ENCODE measurements around the gene COQ10A.

The COQ10A gene

DNA sequence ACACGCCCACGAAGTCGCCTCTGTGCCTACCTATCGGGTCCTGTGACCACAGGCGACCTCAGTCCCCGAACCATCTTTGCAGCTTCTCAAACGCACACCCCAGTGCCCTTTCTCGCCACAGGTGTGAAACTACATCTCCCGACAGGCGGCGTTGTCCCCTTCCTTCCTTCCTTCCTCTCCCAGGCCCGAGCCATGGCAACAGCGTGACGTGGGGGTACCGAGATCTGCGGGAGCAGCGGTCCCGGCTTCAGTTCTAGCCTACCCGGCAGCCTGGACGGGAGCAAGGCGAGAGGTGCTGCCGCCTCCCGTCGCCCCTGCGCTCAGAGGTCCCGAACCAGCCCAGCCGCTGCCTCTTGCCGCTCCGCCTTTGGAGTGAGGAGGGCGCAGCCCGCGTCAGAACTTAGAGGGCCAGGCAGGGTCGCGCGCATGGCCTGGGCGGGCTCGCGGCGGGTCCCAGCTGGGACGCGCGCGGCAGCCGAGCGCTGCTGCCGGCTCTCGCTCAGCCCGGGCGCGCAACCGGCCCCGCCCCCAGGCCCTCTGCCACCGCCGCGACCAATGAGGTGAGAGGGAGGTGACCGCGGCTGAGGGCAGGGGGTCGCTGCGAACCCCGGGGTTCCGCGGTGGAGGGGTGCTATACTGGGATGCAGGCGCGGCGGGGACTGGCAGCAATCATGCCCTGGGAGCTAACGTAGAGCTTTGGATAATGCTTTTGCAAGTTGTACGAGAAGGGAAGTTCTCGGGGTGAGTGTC is at the start of gene COQ10A:
TSS of gene COQ10A (plus strand) at position 250 of the 750 bp plus-strand sequence. CDS start at position 427, 177 bp downstream.
- peak; percentile 75 for DNase-seq

- DNase-seq: no peak
These were observed 46.9 kb upstream of the COQ10A start for GRCh38 chr12:56219840-56220239.

GRCh38 chr12:56220611-56221231 is 46.0 kb upstream of the COQ10A start:
- no peak for DNase-seq

- DNase-seq: no peak
These were observed 45.4 kb upstream of the COQ10A start for GRCh38 chr12:56221232-56221756.

DNA sequence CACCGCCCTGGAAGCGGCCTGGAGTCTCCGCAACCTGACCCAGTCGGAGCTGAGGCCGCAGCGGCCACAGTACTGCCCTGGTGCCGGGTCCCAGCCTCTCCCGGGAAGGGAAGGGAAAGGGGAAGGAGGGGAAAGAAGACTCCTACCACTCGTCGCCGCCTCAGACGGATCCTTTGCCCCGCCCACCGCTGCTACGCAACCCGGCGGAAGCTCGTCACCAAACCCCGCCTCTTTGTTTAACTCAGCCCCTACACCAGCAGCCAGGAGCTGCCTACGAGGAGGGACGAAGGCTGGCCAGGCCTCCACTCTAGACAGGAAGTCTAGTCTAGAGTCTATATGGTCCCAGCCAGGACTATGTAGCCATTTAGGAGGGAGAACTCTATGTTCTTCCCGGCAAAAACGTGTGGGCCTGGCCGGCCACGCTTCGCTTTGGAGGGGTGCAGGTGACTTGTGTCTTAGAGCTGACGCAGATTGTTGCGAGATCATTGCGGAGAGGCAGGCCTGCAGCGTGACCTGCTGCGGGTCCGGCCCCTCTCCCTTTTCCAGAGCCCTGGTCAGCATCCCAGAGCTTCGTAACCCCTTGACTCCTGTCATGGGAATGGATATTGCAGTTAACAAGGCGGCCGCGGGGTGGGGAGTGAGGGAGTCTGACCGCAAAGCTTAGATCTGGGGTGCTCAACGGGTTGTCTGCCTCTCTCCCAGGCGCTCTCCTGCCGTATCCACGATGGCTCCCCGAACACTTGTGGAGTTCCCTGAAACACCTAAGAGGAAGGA is 44.8 kb upstream of the COQ10A start, which contains the start of gene RNF41:
TSS of gene RNF41 (minus strand) at position 166 of the 774 bp plus-strand sequence. CDS start 7,875 bp downstream, outside the sequence.
- DNase-seq: peak; percentile 93

DNA sequence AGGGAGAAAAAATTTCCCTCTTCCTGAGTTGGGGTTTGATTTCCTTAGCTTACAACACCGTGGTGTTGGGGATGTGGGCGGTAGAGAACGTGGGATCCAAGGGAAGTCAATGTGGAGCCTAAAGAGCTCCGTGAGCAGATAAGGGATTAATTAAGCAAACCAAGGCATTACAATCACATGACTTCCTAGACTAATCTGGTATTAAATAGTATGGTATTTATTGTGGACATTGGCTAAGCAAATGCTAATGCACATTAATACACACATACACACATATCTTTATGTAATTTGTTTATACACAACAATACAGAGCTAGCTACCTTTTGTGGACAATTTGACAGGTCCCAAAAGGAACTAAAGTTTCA is 44.2 kb upstream of the COQ10A start:
- DNase-seq: peak; percentile 26

GRCh38 chr12:56223571-56224101 is 43.1 kb upstream of the COQ10A start:
- no peak for DNase-seq

GRCh38 chr12:56224102-56224701 is 42.5 kb upstream of the COQ10A start, which contains the start of gene NABP2:
NABP2 (plus strand) TSS chr12:56224342; CDS start chr12:56224857, 515 bp downstream.
- DNase-seq: peak; percentile 90

DNA sequence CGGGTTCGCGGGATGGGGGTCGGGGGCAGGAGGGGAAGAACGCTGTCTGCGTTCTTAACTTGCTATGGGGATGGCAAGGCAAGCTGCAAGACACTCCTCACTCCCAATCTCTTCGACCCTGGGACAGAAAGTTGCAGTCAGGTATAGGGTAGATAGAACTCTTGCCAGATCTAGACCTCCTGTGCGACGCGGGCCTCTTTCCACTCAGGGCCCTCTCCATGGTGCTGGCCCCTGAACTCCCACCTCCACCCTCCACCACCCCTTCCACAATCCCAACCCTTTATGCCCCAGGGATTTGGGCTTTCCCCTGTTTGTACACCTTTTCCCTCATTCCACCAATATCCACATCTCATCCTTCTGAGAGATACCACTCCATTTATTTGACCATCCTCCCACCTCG is 41.8 kb upstream of the COQ10A start:
- no peak for DNase-seq

DNA sequence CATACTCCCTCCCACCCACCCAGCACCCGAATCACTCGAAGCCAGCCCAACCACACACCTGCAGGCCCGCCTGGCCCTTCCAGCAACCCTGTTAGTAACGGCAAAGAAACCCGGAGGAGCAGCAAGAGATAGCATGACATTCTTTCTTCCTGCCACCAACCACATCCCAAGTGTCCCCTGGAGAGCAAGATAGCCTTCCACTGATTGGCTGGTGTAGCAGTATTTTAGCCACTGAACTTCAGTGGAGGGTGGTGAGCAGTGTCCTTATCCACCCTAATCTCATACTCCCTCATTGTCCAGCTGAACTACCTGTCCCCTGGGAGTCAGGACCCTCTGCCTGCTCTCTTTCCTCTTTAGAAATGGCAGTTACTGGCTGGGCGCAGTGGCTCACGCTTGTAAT is 37.7 kb upstream of the COQ10A start:
- no peak for DNase-seq

DNA sequence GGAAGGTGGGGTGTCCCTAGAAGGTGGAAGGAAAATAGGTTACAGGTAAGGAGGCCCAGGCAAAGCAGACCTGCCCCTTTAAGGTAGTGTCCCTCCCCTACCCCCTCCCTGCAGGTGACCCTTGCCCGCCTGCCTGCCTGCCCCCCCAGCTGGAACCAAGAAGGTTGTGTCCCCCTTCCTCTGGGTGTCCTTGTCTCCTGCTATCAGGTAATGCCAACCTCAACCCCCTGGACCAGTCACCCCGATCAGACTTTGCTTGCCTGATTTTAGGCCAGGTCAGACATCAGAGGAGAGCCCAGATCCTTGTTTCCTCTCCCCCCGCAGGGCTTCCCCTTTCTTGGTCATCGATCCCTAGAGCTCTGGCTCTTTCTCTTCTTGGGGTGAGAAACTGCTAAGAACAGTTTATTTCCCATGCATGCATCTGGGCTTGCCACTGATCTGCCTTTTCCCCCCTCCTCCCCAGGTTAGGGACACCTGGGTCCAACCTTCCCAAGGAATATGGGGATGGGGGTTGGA is 36.8 kb upstream of the COQ10A start, which contains the start of gene SLC39A5:
TSS of gene SLC39A5 (plus strand) at position 136 of the 516 bp plus-strand sequence. CDS start 1,224 bp downstream, outside the sequence.
- no peak for DNase-seq

GRCh38 chr12:56230432-56231183 is 36.1 kb upstream of the COQ10A start:
- DNase-seq: no peak

- DNase-seq: no peak
These were observed 35.6 kb upstream of the COQ10A start for GRCh38 chr12:56231184-56231582.

- DNase-seq: no peak
These were observed 31.9 kb upstream of the COQ10A start for GRCh38 chr12:56234746-56235436.

- no peak for DNase-seq
These were observed 30.7 kb upstream of the COQ10A start for GRCh38 chr12:56236091-56236490.

DNA sequence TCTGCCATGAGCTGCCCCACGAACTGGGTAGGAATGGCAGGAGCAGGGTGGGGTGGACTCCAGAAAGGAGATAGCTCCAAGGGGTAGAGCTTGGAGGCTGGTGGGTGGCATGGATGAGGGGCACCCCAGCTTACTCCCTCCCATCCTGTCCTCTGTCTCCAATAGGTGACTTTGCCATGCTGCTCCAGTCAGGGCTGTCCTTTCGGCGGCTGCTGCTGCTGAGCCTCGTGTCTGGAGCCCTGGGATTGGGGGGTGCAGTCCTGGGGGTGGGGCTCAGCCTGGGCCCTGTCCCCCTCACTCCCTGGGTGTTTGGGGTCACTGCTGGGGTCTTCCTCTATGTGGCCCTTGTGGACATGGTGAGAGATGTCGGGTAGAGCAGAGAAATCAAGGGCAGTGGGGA is 29.8 kb upstream of the COQ10A start:
- DNase-seq: no peak

- no peak for DNase-seq
These were observed 29.2 kb upstream of the COQ10A start for GRCh38 chr12:56237552-56237951.

DNA sequence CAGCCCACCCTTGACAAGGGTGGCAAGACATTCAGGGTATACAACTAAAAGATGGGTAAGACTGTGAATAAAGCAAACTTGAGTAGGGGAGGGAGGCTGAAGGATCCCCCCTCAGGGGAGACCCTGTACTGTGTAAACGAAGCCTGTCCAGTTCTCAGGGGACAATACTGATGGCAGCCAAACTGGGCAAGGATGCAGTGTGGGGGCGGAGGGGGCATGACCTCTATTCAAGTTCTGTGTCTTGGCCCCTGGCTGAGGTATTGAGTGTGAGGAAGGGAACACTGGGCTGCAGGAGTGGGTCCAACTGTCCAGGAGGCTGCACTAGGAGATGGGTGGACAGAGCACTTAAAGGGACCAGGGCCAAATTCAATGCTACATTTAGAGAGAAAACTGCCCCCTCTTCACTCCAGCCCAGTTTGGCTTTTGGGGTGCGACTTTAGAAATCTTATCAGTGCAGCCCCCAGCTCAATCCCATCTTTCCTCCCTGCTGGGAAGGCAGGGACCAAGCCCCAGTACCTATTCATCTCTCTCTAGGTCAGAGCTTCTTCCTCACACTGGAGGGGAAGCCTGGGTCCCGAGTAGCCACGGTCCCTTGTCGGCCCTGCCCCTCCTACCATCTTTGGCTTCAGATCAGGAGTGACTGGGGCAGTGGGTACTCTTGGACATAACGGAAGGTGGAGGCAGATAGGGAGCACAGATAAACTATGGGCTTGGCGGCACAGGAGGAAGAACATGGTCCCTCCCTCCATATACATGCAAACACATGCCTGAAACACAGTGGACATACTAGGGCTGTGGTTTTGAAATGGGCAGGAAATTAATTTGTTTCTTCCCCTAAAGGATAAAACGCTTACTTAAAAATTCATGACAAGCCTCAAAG is 25.1 kb upstream of the COQ10A start:
- no peak for DNase-seq

- DNase-seq: no peak
These were observed 23.8 kb upstream of the COQ10A start for GRCh38 chr12:56242986-56243385.

GRCh38 chr12:56243731-56244181 is 23.0 kb upstream of the COQ10A start:
- no peak for DNase-seq

All from DMS153 (cell line).